Transverse colon (tissue), 4 donors: ENCODE results near the gene POLD4.

Experiments used
- CTCF ChIP-seq, 5 experiments: fragments of 200-600 bp in 3 of 5; fragments of 450-650 bp in 2 of 5; sonication (generic) in 3 of 5; IDR thresholded peaks; 1 replicate in 2 of 5; 2 replicates in 3 of 5; pipeline ENCODE4 v1.5.1; 2016 to 2017; ENCODE audit warnings: antibody characterized with exemption in 5 of 5, inconsistent platforms in 3 of 5, mild to moderate bottlenecking in 2 of 5, moderate library complexity in 1 of 5
- POLR2A ChIP-seq: fragments of 450-650 bp; IDR thresholded peaks from one replicate; pipeline ENCODE4 v1.6.1; 2016; ENCODE audit warnings: antibody characterized with exemption, mild to moderate bottlenecking, moderate library complexity
- POLR2AphosphoS5 ChIP-seq, 3 donors: sonication (generic); formaldehyde crosslinking; IDR thresholded peaks; one replicate each; pipeline ENCODE4 v1.6.1; 2016; ENCODE audit warnings: antibody characterized with exemption in 3 of 3

- TF ChIP-seq CTCF (IDR thresholded peaks at IDR 0.05) (no peak), POLR2A (no peak), POLR2AphosphoS5 (IDR thresholded peaks at IDR 0.05) (no peak)
Observed at GRCh38 chr11:67317888-67318555, 35.3 kb downstream of the POLD4 start.
